GM21390 (cell line): ENCODE results near the gene PRKCQ.
"Not testable (repeated sequence)": the region's sequence is repeated elsewhere in the genome, so short reads cannot be mapped to it uniquely, and the experiment has no call there.

Source experiments
- ATAC-seq: cut with Tn5 transposase; IDR thresholded peaks from one replicate; pipeline ENCODE4 v1.9.1; 2021; ENCODE audit not compliant: unreplicated experiment

PRKCQ gene

GRCh38 chr10:6393168-6393567, 186.9 kb downstream of the PRKCQ start:
- no peak for ATAC-seq

GRCh38 chr10:6390213-6390845, 189.7 kb downstream of the PRKCQ start:
- ATAC-seq: no peak

- ATAC-seq: no peak
Observed at GRCh38 chr10:6388261-6388893, 191.7 kb downstream of the PRKCQ start.

GRCh38 chr10:6386960-6387359, 193.1 kb downstream of the PRKCQ start:
- ATAC-seq: no peak

GRCh38 chr10:6386346-6386745, 193.7 kb downstream of the PRKCQ start:
- no peak for ATAC-seq

GRCh38 chr10:6385665-6386064, 194.4 kb downstream of the PRKCQ start:
- ATAC-seq: no peak

- ATAC-seq: no peak
Observed at GRCh38 chr10:6384847-6385246, 195.2 kb downstream of the PRKCQ start.

- no peak for ATAC-seq
Observed at GRCh38 chr10:6384031-6384430, 196.0 kb downstream of the PRKCQ start.

GRCh38 chr10:6383096-6383812, 196.8 kb downstream of the PRKCQ start:
- ATAC-seq: no peak

GRCh38 chr10:6382081-6382480, 198.0 kb downstream of the PRKCQ start:
- peak; percentile 75 for ATAC-seq

GRCh38 chr10:6380478-6380877, 199.6 kb downstream of the PRKCQ start:
- ATAC-seq: not testable (repeated sequence)

GRCh38 chr10:6379015-6379776, 200.9 kb downstream of the PRKCQ start:
- ATAC-seq: no peak
